HG03571 (cell line): Measurements from ENCODE around the gene C10orf67.

Experiments used
- ATAC-seq: cut with Tn5 transposase; IDR thresholded peaks from one replicate; pipeline ENCODE4 v1.9.1; 2021; ENCODE audit not compliant: unreplicated experiment

Gene C10orf67

GRCh38 chr10:23174074-23174976 is 170.3 kb downstream of the C10orf67 start:
- no peak for ATAC-seq

GRCh38 chr10:23173214-23174073 is 171.2 kb downstream of the C10orf67 start:
- ATAC-seq: no peak

- no peak for ATAC-seq
Observed at GRCh38 chr10:23172429-23173213, 172.0 kb downstream of the C10orf67 start.

GRCh38 chr10:23171232-23171876 is 173.2 kb downstream of the C10orf67 start:
- no peak for ATAC-seq

GRCh38 chr10:23158370-23158769 is 186.2 kb downstream of the C10orf67 start:
- peak; percentile 49 for ATAC-seq

GRCh38 chr10:23157691-23158369 is 186.8 kb downstream of the C10orf67 start:
- ATAC-seq: no peak

GRCh38 chr10:23157239-23157681 is 187.3 kb downstream of the C10orf67 start:
- ATAC-seq: peak; percentile 69

- no peak for ATAC-seq
Observed at GRCh38 chr10:23156447-23157150, 188.0 kb downstream of the C10orf67 start.

- no peak for ATAC-seq
Observed at GRCh38 chr10:23155169-23155568, 189.4 kb downstream of the C10orf67 start.
